ENCODE results near the gene FBXO9.

The FBXO9 gene

GRCh38 chr6:53032849-53033248 lies 32.4 kb upstream of the FBXO9 start:
- Histone ChIP-seq H3K36me3 (ENCODE audit: control insufficient read depth, insufficient read depth, low read length) (no peaks in the 10 kb centered on the region), H3K4me3 (replicated peaks; ENCODE audit: low read depth, low read length) (no peak overlapping the region), H3K27me3 (replicated peaks; ENCODE audit: control insufficient read depth, insufficient read depth, low read length) (no peaks in the 10 kb centered on the region)
- no peak for DNase-seq (ENCODE audit: extremely low read depth, insufficient read length)
- TF ChIP-seq CTCF (IDR thresholded peaks at IDR 0.05; ENCODE audit: insufficient read depth, low read length, poor library complexity, severe bottlenecking) = no peak

- Histone ChIP-seq H3K27me3 (replicated peaks; ENCODE audit: control insufficient read depth, insufficient read depth, low read length) (no peaks in the 10 kb centered on the region), H3K4me3 (replicated peaks; ENCODE audit: low read depth, low read length) (no peak overlapping the region), H3K36me3 (ENCODE audit: control insufficient read depth, insufficient read depth, low read length) (no peaks in the 10 kb centered on the region)
- no peak for DNase-seq (ENCODE audit: extremely low read depth, insufficient read length)
- TF ChIP-seq CTCF (IDR thresholded peaks at IDR 0.05; ENCODE audit: insufficient read depth, low read length, poor library complexity, severe bottlenecking) = no peak
Measured at GRCh38 chr6:53033764-53034163, 31.4 kb upstream of the FBXO9 start.

GRCh38 chr6:53035549-53036213 lies 29.5 kb upstream of the FBXO9 start:
- TF ChIP-seq CTCF (IDR thresholded peaks at IDR 0.05; ENCODE audit: insufficient read depth, low read length, poor library complexity, severe bottlenecking) = no peak

GRCh38 chr6:53038141-53038540 lies 27.1 kb upstream of the FBXO9 start:
- no peaks in the 10 kb centered on the region; the same call in 1 of the 2 replicates for H3K36me3 ChIP-seq (ENCODE audit: control insufficient read depth, insufficient read depth, low read length)
- TF ChIP-seq CTCF (IDR thresholded peaks at IDR 0.05; ENCODE audit: insufficient read depth, low read length, poor library complexity, severe bottlenecking) = no peak
- no peak for DNase-seq (ENCODE audit: extremely low read depth, insufficient read length)
- H3K4me3 ChIP-seq (replicated peaks; ENCODE audit: low read depth, low read length) = no peak overlapping the region
- no peaks in the 10 kb centered on the region for H3K27me3 ChIP-seq (replicated peaks; ENCODE audit: control insufficient read depth, insufficient read depth, low read length)

More at GRCh38 chr6:53035549-53036213, 29.5 kb upstream of the FBXO9 start:
- no peak for DNase-seq (ENCODE audit: extremely low read depth, insufficient read length)
- Histone ChIP-seq H3K27me3 (replicated peaks; ENCODE audit: control insufficient read depth, insufficient read depth, low read length) (no peaks in the 10 kb centered on the region), H3K4me3 (replicated peaks; ENCODE audit: low read depth, low read length) (no peak overlapping the region), H3K36me3 (ENCODE audit: control insufficient read depth, insufficient read depth, low read length) (no peaks in the 10 kb centered on the region; the same call in 1 of the 2 replicates)

- no peak for DNase-seq (ENCODE audit: extremely low read depth, insufficient read length)
- no peaks in the 10 kb centered on the region; the same call in 1 of the 2 replicates for H3K36me3 ChIP-seq (ENCODE audit: control insufficient read depth, insufficient read depth, low read length)
- no peaks in the 10 kb centered on the region for H3K27me3 ChIP-seq (replicated peaks; ENCODE audit: control insufficient read depth, insufficient read depth, low read length)
- TF ChIP-seq CTCF (IDR thresholded peaks at IDR 0.05; ENCODE audit: insufficient read depth, low read length, poor library complexity, severe bottlenecking) = no peak
- H3K4me3 ChIP-seq (replicated peaks; ENCODE audit: low read depth, low read length) = no peak overlapping the region
Measured at GRCh38 chr6:53038596-53038995, 26.6 kb upstream of the FBXO9 start.
